Fibroblast of lung (primary cell): ENCODE data around the gene C5orf34. TPM values are rescaled to one million over a fixed set of nuclear protein-coding genes. Genes with fewer than 3 reads are reported as not detected.

Experiments
- DNase-seq, 2 donors: peaks; one replicate each; pipeline versions ENCODE4 v3.0.0 to v3.0.0-alpha.2; 2010; ENCODE audit warnings: low read depth in 2 of 2
- H2AFZ ChIP-seq: 2 replicates; pipeline ENCODE4 v1.5.1; 2012; ENCODE audit warnings: low read length, control low read depth, inconsistent platforms
- H3K27ac ChIP-seq: 2 replicates; pipeline ENCODE4 v1.5.1; 2011; ENCODE audit warnings: low read length, control low read depth; ENCODE audit not compliant: insufficient read depth
- H3K27me3 ChIP-seq: 2 replicates; pipeline ENCODE4 v1.5.1; 2011; ENCODE audit warnings: mild to moderate bottlenecking, low read length; ENCODE audit not compliant: control insufficient read depth, insufficient read depth
- H3K36me3 ChIP-seq: 2 replicates; pipeline ENCODE4 v1.5.1; 2011; ENCODE audit warnings: low read length; ENCODE audit not compliant: control insufficient read depth, insufficient read depth
- H3K4me1 ChIP-seq: 2 replicates; pipeline ENCODE4 v1.5.1; 2011; ENCODE audit warnings: low read length; ENCODE audit not compliant: control insufficient read depth, insufficient read depth; ENCODE audit errors: extremely low read depth
- H3K4me2 ChIP-seq: 2 replicates; pipeline ENCODE4 v1.5.1; 2011; ENCODE audit warnings: low read length, control low read depth; ENCODE audit not compliant: insufficient read depth; ENCODE audit errors: extremely low read depth
- H3K4me3 ChIP-seq, 4 experiments: fragments of 200-600 bp in 1 of 4; sonication (generic) in 1 of 4; replicated peaks in 1 of 4; 2 replicates each; pipeline ENCODE4 v1.5.1; 2011 to 2016; ENCODE audit warnings: low read length in 4 of 4, low read depth in 3 of 4, mild to moderate bottlenecking in 3 of 4, control low read depth in 2 of 4, inconsistent platforms in 1 of 4, mixed read lengths in 1 of 4; ENCODE audit not compliant: insufficient read depth in 1 of 4; ENCODE audit errors: control extremely low read depth in 1 of 4
- H3K79me2 ChIP-seq: 2 replicates; pipeline ENCODE4 v1.5.1; 2012; ENCODE audit warnings: mild to moderate bottlenecking, low read length, inconsistent platforms; ENCODE audit not compliant: control insufficient read depth, insufficient read depth
- H3K9ac ChIP-seq: 2 replicates; pipeline ENCODE4 v1.5.1; 2011; ENCODE audit warnings: mild to moderate bottlenecking, low read length, control low read depth; ENCODE audit not compliant: insufficient read depth
- H3K9me3 ChIP-seq: 2 replicates; pipeline ENCODE4 v1.5.1; 2012; ENCODE audit warnings: low read depth, low read length; ENCODE audit not compliant: control insufficient read depth, insufficient read depth
- H4K20me1 ChIP-seq: 2 replicates; pipeline ENCODE4 v1.5.1; 2011; ENCODE audit warnings: low read length; ENCODE audit not compliant: control insufficient read depth, insufficient read depth; ENCODE audit errors: extremely low read depth
- EZH2 ChIP-seq: IDR thresholded peaks from 2 replicates; pipeline ENCODE4 v1.5.1; 2012; ENCODE audit warnings: low read length, control low read depth, mild to moderate bottlenecking; ENCODE audit errors: missing control alignments
- polyA plus RNA-seq, 2 donors: library from polyadenylated mRNA; depleted of rRNA in 1 of 2; stranded (reverse) in 1 of 2; unstranded in 1 of 2; fragments of >200 nt; gene quantifications; 2 replicates each; pipeline ENCODE4 v1.2.1, GENCODE V29; 2011 to 2012; ENCODE audit warnings: missing spikeins in 1 of 2
- total RNA-seq: library from RNA; depleted of rRNA; stranded (reverse); fragments of >200 nt; gene quantifications from 2 replicates; pipeline ENCODE4 v1.2.1, GENCODE V29; 2014
- TF ChIP-seq, protein P1 (sequence below), 2 donors: IDR thresholded peaks in 1 of 2; conservative IDR thresholded peaks in 1 of 2; 1 replicate in 1 of 2; 2 replicates in 1 of 2; pipeline ENCODE4 v1.5.1; 2011 to 2012; ENCODE audit warnings: low read length in 2 of 2, control low read depth in 1 of 2, inconsistent platforms in 1 of 2, low read depth in 1 of 2, mild to moderate bottlenecking in 1 of 2

C5orf34 gene
- total and polyA plus RNA-seq, 2 donors (not counting 1 experiment from before 2014, with no cell fraction given): 2.9 to 4.1 TPM

DNA sequence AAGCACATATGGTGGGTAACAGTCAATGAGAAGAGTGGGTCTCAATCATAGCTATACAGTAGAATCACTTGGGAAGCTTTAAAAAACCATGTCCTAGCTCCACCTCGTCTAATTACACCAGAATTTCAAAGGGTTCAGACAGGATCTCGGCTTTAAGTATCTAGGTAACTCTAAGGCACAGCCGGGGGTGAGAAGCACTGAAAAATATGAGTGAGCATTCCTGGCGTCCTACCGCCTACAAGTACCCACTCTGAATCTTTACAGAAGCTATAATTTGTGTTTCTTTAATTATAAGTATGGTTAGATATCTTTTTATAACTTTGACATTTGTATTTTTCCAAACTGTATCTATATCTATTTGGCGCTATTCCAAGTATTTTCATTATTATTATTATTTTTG, 25.8 kb upstream of the C5orf34 start:
- TF ChIP-seq EZH2: no peak
- TF ChIP-seq, protein P1, sequence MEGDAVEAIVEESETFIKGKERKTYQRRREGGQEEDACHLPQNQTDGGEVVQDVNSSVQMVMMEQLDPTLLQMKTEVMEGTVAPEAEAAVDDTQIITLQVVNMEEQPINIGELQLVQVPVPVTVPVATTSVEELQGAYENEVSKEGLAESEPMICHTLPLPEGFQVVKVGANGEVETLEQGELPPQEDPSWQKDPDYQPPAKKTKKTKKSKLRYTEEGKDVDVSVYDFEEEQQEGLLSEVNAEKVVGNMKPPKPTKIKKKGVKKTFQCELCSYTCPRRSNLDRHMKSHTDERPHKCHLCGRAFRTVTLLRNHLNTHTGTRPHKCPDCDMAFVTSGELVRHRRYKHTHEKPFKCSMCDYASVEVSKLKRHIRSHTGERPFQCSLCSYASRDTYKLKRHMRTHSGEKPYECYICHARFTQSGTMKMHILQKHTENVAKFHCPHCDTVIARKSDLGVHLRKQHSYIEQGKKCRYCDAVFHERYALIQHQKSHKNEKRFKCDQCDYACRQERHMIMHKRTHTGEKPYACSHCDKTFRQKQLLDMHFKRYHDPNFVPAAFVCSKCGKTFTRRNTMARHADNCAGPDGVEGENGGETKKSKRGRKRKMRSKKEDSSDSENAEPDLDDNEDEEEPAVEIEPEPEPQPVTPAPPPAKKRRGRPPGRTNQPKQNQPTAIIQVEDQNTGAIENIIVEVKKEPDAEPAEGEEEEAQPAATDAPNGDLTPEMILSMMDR (conservative IDR thresholded peaks at IDR 0.05 in 1 of 2, IDR thresholded peaks at IDR 0.05 in 1 of 2; ENCODE audit: low read depth in 1 of 2, low read length in 2 of 2): no peak
- Histone ChIP-seq H3K4me3 (no peak overlapping the region), H3K9ac (no peak overlapping the region), H3K36me3 (peaks cover 5% of the 10 kb centered on the region), H3K27ac (no peak overlapping the region), H3K4me1 (no peaks in the 10 kb centered on the region), H3K9me3 (no peaks in the 10 kb centered on the region), H3K27me3 (no peaks in the 10 kb centered on the region), H3K79me2 (no peaks in the 10 kb centered on the region), H3K4me2 (no peak overlapping the region), H2AFZ (no peak overlapping the region), H4K20me1 (no peaks in the 10 kb centered on the region)
- DNase-seq: no peak

DNA sequence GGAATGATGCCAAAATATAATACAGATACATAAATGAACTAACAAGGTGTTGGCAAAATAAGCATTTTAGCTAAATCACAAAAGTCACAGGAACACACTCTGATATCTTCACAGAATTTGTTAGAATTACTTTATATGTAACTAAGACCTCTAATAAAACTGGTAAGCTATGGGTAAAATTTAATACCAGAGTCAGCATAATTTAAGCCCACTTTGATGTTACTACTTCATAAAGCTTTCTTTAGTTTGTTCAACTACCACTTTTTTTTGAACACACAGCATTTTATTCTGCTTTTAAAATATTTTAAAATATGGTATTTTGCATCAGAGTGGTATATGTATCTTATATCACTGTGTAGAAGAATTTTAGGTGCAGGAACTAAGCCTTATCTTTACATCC, 22.0 kb upstream of the C5orf34 start:
- Histone ChIP-seq H3K27ac (no peak overlapping the region), H3K79me2 (no peaks in the 10 kb centered on the region)
- DNase-seq: no peak

DNA sequence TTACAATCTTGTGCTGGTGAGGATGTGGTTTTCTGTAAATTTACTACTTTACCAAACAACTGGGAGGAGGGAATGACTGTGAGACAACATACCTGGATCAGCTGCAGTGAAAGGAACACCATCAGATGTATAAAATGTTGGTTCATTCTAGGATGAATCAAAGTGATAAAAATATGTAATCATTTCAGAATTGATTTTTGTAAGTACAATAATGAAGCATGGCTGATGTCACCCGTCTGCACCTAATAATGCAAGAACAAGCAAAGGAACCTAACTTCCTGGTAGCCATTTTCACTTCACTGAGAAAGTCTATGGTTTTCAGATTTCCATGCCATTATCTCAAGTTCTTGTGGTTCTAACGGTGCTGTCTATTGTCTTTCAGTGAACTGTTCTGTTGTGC, 18.7 kb upstream of the C5orf34 start:
- Histone ChIP-seq H3K36me3 (peaks cover 5% of the 10 kb centered on the region), H3K27me3 (no peaks in the 10 kb centered on the region), H3K4me2 (no peak overlapping the region), H3K9ac (no peak overlapping the region), H3K79me2 (no peaks in the 10 kb centered on the region), H2AFZ (no peak overlapping the region), H3K27ac (no peak overlapping the region), H3K9me3 (no peaks in the 10 kb centered on the region), H3K4me1 (no peaks in the 10 kb centered on the region), H4K20me1 (no peaks in the 10 kb centered on the region), H3K4me3 (no peak overlapping the region)
- TF ChIP-seq, protein P1 (conservative IDR thresholded peaks at IDR 0.05 in 1 of 2, IDR thresholded peaks at IDR 0.05 in 1 of 2; ENCODE audit: low read depth in 1 of 2, low read length in 2 of 2): no peak
- no peak for TF ChIP-seq EZH2
- no peak for DNase-seq

More for the DNA sequence above, 22.0 kb upstream of the C5orf34 start:
- Histone ChIP-seq H3K9me3 (no peaks in the 10 kb centered on the region), H2AFZ (no peak overlapping the region), H3K4me1 (no peaks in the 10 kb centered on the region), H3K9ac (no peak overlapping the region), H3K27me3 (no peaks in the 10 kb centered on the region), H3K4me3 (no peak overlapping the region), H3K36me3 (peaks cover 3% of the 10 kb centered on the region), H4K20me1 (no peaks in the 10 kb centered on the region), H3K4me2 (no peak overlapping the region)
- TF ChIP-seq, protein P1 (conservative IDR thresholded peaks at IDR 0.05 in 1 of 2, IDR thresholded peaks at IDR 0.05 in 1 of 2; ENCODE audit: low read depth in 1 of 2, low read length in 2 of 2): no peak
- TF ChIP-seq EZH2: no peak
